ENCODE results near the gene PPP1R14B. TPM values are rescaled to one million over a fixed set of nuclear protein-coding genes. Genes with fewer than 3 reads are reported as not detected.

The PPP1R14B gene
- total RNA-seq, 1 experiment from 2014 or later: 1,496 TPM

- H3K4me1 ChIP-seq (ENCODE audit: insufficient read depth, low read length): peaks cover 35% of the 10 kb centered on the region
- intact Hi-C loops (cut with micrococcal nuclease): no loop called here
- TF ChIP-seq CTCF (conservative IDR thresholded peaks at IDR 0.05; ENCODE audit: low read depth, low read length) (no peak), EZH2 (IDR thresholded peaks at IDR 0.05; ENCODE audit: low read length, unreplicated experiment) (no peak), EZH2phosphoT487 (IDR thresholded peaks at IDR 0.05; ENCODE audit: borderline replicate concordance, low read length) (no peak)
- H3K4me3 ChIP-seq (ENCODE audit: low read length): peak overlapping the region; percentile 69
- H3K27me3 ChIP-seq (ENCODE audit: low read length): no peaks in the 10 kb centered on the region
- peak overlapping the region; percentile 74 for H3K9ac ChIP-seq (ENCODE audit: low read length)
- no peaks in the 10 kb centered on the region for H3K9me2 ChIP-seq (replicated peaks; ENCODE audit: low read length)
- ATAC-seq (peak; percentile 3), DNase-seq (peak; percentile 50)
- no peaks in the 10 kb centered on the region for H3F3A ChIP-seq (ENCODE audit: low read length, unreplicated experiment)
- CTCF ChIA-PET: no interaction called here
- H3K4me2 ChIP-seq (ENCODE audit: low read length): peak overlapping the region; percentile 82
- H3K36me3 ChIP-seq (ENCODE audit: low read depth, low read length): peaks cover 5% of the 10 kb centered on the region; the same call in 1 of the 2 replicates
- peaks cover 14% of the 10 kb centered on the region; the same call in 1 of the 2 replicates for H3K79me2 ChIP-seq (ENCODE audit: low read length)
- peak overlapping the region; percentile 76 for H2AFZ ChIP-seq (ENCODE audit: low read length)
- POLR2A ChIA-PET (ENCODE audit: unreplicated experiment): no interaction called here
- H4K20me1 ChIP-seq (ENCODE audit: low read length): no peaks in the 10 kb centered on the region
- BruUV-seq (replicated peaks): no TSS peak
- H3K9me3 ChIP-seq (ENCODE audit: low read length): no peaks in the 10 kb centered on the region
- peak overlapping the region; percentile 59 for H3K27ac ChIP-seq (ENCODE audit: low read length)
Measured at GRCh38 chr11:64268893-64269539, 22.3 kb upstream of the PPP1R14B start.

GRCh38 chr11:64268025-64268892 lies 21.5 kb upstream of the PPP1R14B start:
- CTCF ChIA-PET: no interaction called here
- POLR2A ChIA-PET (ENCODE audit: unreplicated experiment): no interaction called here

More at GRCh38 chr11:64268025-64268892, 21.5 kb upstream of the PPP1R14B start:
- intact Hi-C loops (cut with micrococcal nuclease): no loop called here
- Histone ChIP-seq H3K9me2 (replicated peaks; ENCODE audit: low read length) (no peaks in the 10 kb centered on the region), H3K9me3 (ENCODE audit: low read length) (no peaks in the 10 kb centered on the region), H3K4me3 (ENCODE audit: low read length) (peak overlapping the region; percentile 69; the same call in 1 of the 2 replicates), H3K4me2 (ENCODE audit: low read length) (peak overlapping the region; percentile 82), H3K27me3 (ENCODE audit: low read length) (no peaks in the 10 kb centered on the region), H3K9ac (ENCODE audit: low read length) (no peak overlapping the region), H3K79me2 (ENCODE audit: low read length) (peaks cover 14% of the 10 kb centered on the region; the same call in 1 of the 2 replicates), H2AFZ (ENCODE audit: low read length) (no peak overlapping the region), H3K27ac (ENCODE audit: low read length) (peak overlapping the region; percentile 59), H3F3A (ENCODE audit: low read length, unreplicated experiment) (no peaks in the 10 kb centered on the region), H4K20me1 (ENCODE audit: low read length) (no peaks in the 10 kb centered on the region), H3K36me3 (ENCODE audit: low read depth, low read length) (peaks cover 13% of the 10 kb centered on the region; the same call in 1 of the 2 replicates), H3K4me1 (ENCODE audit: insufficient read depth, low read length) (peaks cover 35% of the 10 kb centered on the region)
- no TSS peak for BruUV-seq (replicated peaks)
- TF ChIP-seq EZH2 (IDR thresholded peaks at IDR 0.05; ENCODE audit: low read length, unreplicated experiment): no peak
- TF ChIP-seq CTCF (conservative IDR thresholded peaks at IDR 0.05; ENCODE audit: low read depth, low read length): no peak
- no peak for TF ChIP-seq EZH2phosphoT487 (IDR thresholded peaks at IDR 0.05; ENCODE audit: borderline replicate concordance, low read length)
- ATAC-seq (peak; percentile 1), DNase-seq (peak; percentile 58)
